ENCODE measurements around the gene CDK12. TPM values are rescaled to one million over a fixed set of nuclear protein-coding genes. Genes with fewer than 3 reads are reported as not detected.
"Not testable (repeated sequence)": the region's sequence is repeated elsewhere in the genome, so short reads cannot be mapped to it uniquely, and the experiment has no call there.

CDK12 gene
- total and polyA plus RNA-seq, 7 donors: 5.4 to 46.0 (median 24.3) TPM

DNA sequence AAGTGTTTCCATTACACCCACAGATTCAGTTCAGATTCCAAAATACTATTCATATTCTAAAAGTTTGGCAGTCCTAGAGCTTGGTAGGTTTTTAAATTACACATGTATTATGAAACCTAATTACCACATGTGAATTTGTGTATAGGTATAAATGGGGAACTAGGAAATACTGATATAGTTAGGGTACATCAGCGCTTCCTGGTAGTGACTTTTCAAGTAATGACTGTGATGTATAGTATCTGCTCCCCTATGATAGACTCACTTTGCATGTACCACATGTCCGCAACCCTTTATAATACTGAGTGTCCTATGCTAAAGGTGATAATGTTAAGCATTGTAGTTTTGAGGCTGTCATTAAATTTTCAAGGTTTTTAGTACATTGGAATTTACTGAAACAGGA, 22.9 kb downstream of the CDK12 start:
- peaks cover 0 to 24% (median 3%) of the 10 kb centered on the region in 4 donors for H3K36me3 ChIP-seq
- intact Hi-C loops (cut with DNase I): no loop called here
- H3K4me1 ChIP-seq: no peaks in the 10 kb centered on the region
- no peak overlapping the region for H3K27ac ChIP-seq
- no peak overlapping the region for H3K4me3 ChIP-seq
- TF ChIP-seq EP300 (IDR thresholded peaks at IDR 0.05) (no peak), POLR2A (IDR thresholded peaks at IDR 0.05) (no peak), CTCF (IDR thresholded peaks at IDR 0.05) (no peak), POLR2AphosphoS5 (IDR thresholded peaks at IDR 0.05) (no peak)
- H3K9me3 ChIP-seq: no peaks in the 10 kb centered on the region
- no peak for DNase-seq
- no peaks in the 10 kb centered on the region for H3K27me3 ChIP-seq
- WGBS, 2 donors: 89 to 96% methylated on average over 2 of the region's 2 CpGs

DNA sequence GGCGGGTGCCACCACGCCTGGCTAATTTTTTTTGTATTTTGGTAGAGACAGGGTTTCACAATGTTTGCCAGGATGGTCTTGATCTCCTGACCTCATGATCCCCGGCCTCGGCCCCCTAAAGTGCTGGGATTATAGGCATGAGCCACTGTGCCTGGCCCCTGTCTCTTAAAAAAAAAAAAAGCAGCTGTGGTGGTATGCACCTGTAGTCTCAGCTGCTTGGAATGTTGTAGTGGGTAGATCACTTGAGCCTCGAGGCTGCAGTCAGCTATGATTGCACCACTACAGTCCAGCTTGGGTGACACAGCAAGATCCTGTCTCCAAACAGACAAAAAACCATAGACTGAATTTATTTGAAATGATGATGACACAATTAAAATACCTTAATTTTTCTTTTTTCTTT, 24.3 kb downstream of the CDK12 start:
- H3K27ac ChIP-seq: no peak overlapping the region
- H3K4me1 ChIP-seq: no peaks in the 10 kb centered on the region
- H3K36me3 ChIP-seq: peaks cover 0 to 20% (median 4%) of the 10 kb centered on the region in 4 donors
- no peaks in the 10 kb centered on the region for H3K27me3 ChIP-seq
- no peak for DNase-seq
- TF ChIP-seq POLR2AphosphoS5 (IDR thresholded peaks at IDR 0.05) (no peak), POLR2A (IDR thresholded peaks at IDR 0.05) (no peak), CTCF (IDR thresholded peaks at IDR 0.05) (no peak), EP300 (IDR thresholded peaks at IDR 0.05) (no peak)
- no peak overlapping the region for H3K4me3 ChIP-seq
- 93 to 95% methylated on average over 5 of the region's 5 CpGs for WGBS, 2 donors
- intact Hi-C loops (cut with DNase I): no loop called here
- no peaks in the 10 kb centered on the region for H3K9me3 ChIP-seq

- peak; percentile 4 for DNase-seq
- 76 to 80% methylated on average over 2 of the region's 2 CpGs for WGBS, 2 donors
- intact Hi-C loops (cut with DNase I): no loop called here
- Histone ChIP-seq H3K9me3 (no peaks in the 10 kb centered on the region), H3K4me1 (no peaks in the 10 kb centered on the region), H3K4me3 (no peak overlapping the region), H3K27me3 (no peaks in the 10 kb centered on the region), H3K27ac (no peak overlapping the region), H3K36me3 (peaks cover 4 to 21% (median 10%) of the 10 kb centered on the region in 4 donors)
- TF ChIP-seq CTCF (IDR thresholded peaks at IDR 0.05) (no peak), POLR2A (IDR thresholded peaks at IDR 0.05) (no peak), EP300 (IDR thresholded peaks at IDR 0.05) (no peak), POLR2AphosphoS5 (IDR thresholded peaks at IDR 0.05) (no peak)
Measured at GRCh38 chr17:39486242-39486641, 25.0 kb downstream of the CDK12 start.

- H3K27ac ChIP-seq; DNase-seq; H3K27me3 ChIP-seq; H3K4me3 ChIP-seq; intact Hi-C loops (cut with DNase I); H3K4me1 ChIP-seq; H3K9me3 ChIP-seq: not testable (repeated sequence)
- peaks cover 9 to 31% (median 18%) of the 10 kb centered on the region in 4 donors for H3K36me3 ChIP-seq
- 91 to 100% methylated on average over 3 of the region's 3 CpGs for WGBS, 2 donors
Measured at GRCh38 chr17:39487490-39487889, 26.2 kb downstream of the CDK12 start.

- no peak for DNase-seq
- no peak overlapping the region for H3K27ac ChIP-seq
- TF ChIP-seq POLR2A (IDR thresholded peaks at IDR 0.05) (no peak), POLR2AphosphoS5 (IDR thresholded peaks at IDR 0.05) (no peak), CTCF (IDR thresholded peaks at IDR 0.05) (no peak)
- no peaks in the 10 kb centered on the region for H3K27me3 ChIP-seq
- H3K9me3 ChIP-seq: no peaks in the 10 kb centered on the region
- H3K4me1 ChIP-seq: no peaks in the 10 kb centered on the region
- 94 to 98% methylated on average over 4 of the region's 4 CpGs for WGBS, 2 donors
- intact Hi-C loops (cut with DNase I): no loop called here
- H3K4me3 ChIP-seq: no peak overlapping the region
- peaks cover 13 to 35% (median 21%) of the 10 kb centered on the region in 4 donors for H3K36me3 ChIP-seq
Measured at GRCh38 chr17:39487946-39488345, 26.7 kb downstream of the CDK12 start.

- H3K27ac ChIP-seq; H3K9me3 ChIP-seq; intact Hi-C loops (cut with DNase I); H3K27me3 ChIP-seq; H3K4me3 ChIP-seq; H3K4me1 ChIP-seq: not testable (repeated sequence)
- peaks cover 31 to 95% (median 63%) of the 10 kb centered on the region in 4 donors for H3K36me3 ChIP-seq
- whole genome bisulfite sequencing, 2 donors: 97% methylated on average over 12 of the region's 12 CpGs
- peak; percentile 30 for DNase-seq
Measured at GRCh38 chr17:39496921-39497320, 35.6 kb downstream of the CDK12 start.
